Spleen (tissue), 11 donors: ENCODE measurements around the gene PSME1. TPM values are rescaled to one million over a fixed set of nuclear protein-coding genes. Genes with fewer than 3 reads are reported as not detected.

Experiments used
- DNase-seq: peaks from one replicate; pipeline ENCODE4 v3.0.0-alpha.2; 2020
- H3K27ac ChIP-seq, 8 donors: fragments of 200-600 bp; sonication (generic) in 7 of 8; 1 replicate in 4 of 8; 2 replicates in 4 of 8; pipeline versions ENCODE4 v1.5.0 to v1.8.0; 2016 to 2021; ENCODE audit warnings: inconsistent platforms in 4 of 8, mild to moderate bottlenecking in 4 of 8, moderate library complexity in 1 of 8
- H3K27me3 ChIP-seq, 7 donors: fragments of 200-600 bp; sonication (generic) in 6 of 7; replicated peaks in 1 of 7; 1 replicate in 4 of 7; 2 replicates in 3 of 7; pipeline versions ENCODE4 v1.5.0 to v1.8.0; 2016 to 2021; ENCODE audit warnings: inconsistent platforms in 3 of 7, mild to moderate bottlenecking in 1 of 7
- H3K36me3 ChIP-seq, 6 donors: fragments of 200-600 bp; sonication (generic) in 5 of 6; 1 replicate in 4 of 6; 2 replicates in 2 of 6; pipeline versions ENCODE4 v1.5.0 to v1.8.0; 2016 to 2021; ENCODE audit warnings: inconsistent platforms in 2 of 6
- H3K4me1 ChIP-seq, 6 donors: fragments of 200-600 bp; sonication (generic) in 5 of 6; 1 replicate in 3 of 6; 2 replicates in 3 of 6; pipeline versions ENCODE4 v1.5.0 to v1.8.0; 2016 to 2021; ENCODE audit warnings: inconsistent platforms in 3 of 6
- H3K4me3 ChIP-seq, 8 donors: fragments of 200-600 bp; sonication (generic) in 7 of 8; 1 replicate in 4 of 8; 2 replicates in 4 of 8; pipeline versions ENCODE4 v1.5.0 to v1.8.0; 2016 to 2021; ENCODE audit warnings: inconsistent platforms in 4 of 8, mild to moderate bottlenecking in 4 of 8, moderate library complexity in 2 of 8
- H3K9me3 ChIP-seq, 8 donors: fragments of 200-600 bp; sonication (generic) in 7 of 8; 1 replicate in 4 of 8; 2 replicates in 4 of 8; pipeline versions ENCODE4 v1.5.0 to v1.8.0; 2016 to 2021; ENCODE audit warnings: inconsistent platforms in 4 of 8
- POLR2A ChIP-seq, 3 donors: fragments of 450-650 bp; IDR thresholded peaks; one replicate each; pipeline ENCODE4 v1.5.1; 2017; ENCODE audit warnings: antibody characterized with exemption in 3 of 3, mild to moderate bottlenecking in 1 of 3
- POLR2AphosphoS5 ChIP-seq, 3 donors: sonication (generic); formaldehyde crosslinking; IDR thresholded peaks; one replicate each; pipeline ENCODE4 v1.5.1; 2017; ENCODE audit warnings: antibody characterized with exemption in 3 of 3
- WGBS, 5 donors: extraction: QIAGEN DNeasy Blood & Tissue Kit in 3 of 5; methylation state at CpG; one replicate each; pipeline versions ENCODE4 v1.1.5 to v1.1.7; 2013 to 2018; 5-methylcytosine and 5-hydroxymethylcytosine counted together
- intact Hi-C: fragments of 100-400 bp; cut with DNase I; formaldehyde crosslinking; loops from one replicate; pipeline ENCODE4 v1.15.0; 2023; ENCODE audit warnings: low total_unique reads
- polyA plus RNA-seq, 3 donors: library from polyadenylated mRNA; stranded (reverse); fragments of 200-250 nt; gene quantifications; one replicate each; pipeline ENCODE4 v1.2.1, GENCODE V29; 2013
- total RNA-seq, 7 donors: library from RNA; depleted of rRNA in 3 of 7; stranded (reverse); fragments of >200 nt in 3 of 7; fragmentation: NEBNext Ultra II Directional in 4 of 7; extraction: Animal tissue kit (Norgen Biotek cat#: 25700) in 4 of 7; gene quantifications; one replicate each; pipeline versions ENCODE4 v1.1.0 to v1.2.1, GENCODE V29; 2016 to 2021
- TF ChIP-seq, protein P1 (sequence below), 11 experiments: fragments of 200-600 bp in 7 of 11; fragments of 450-650 bp in 4 of 11; sonication (generic) in 4 of 11; IDR thresholded peaks in 8 of 11; conservative IDR thresholded peaks in 3 of 11; 1 replicate in 7 of 11; 2 replicates in 4 of 11; pipeline versions ENCODE4 v1.4.0 to v1.8.0; 2016 to 2021; ENCODE audit warnings: antibody characterized with exemption in 11 of 11, inconsistent platforms in 4 of 11, mild to moderate bottlenecking in 1 of 11
- donor health status: healthy with polysubstance abuse.
- donor health status: DM: no; HTN: no; CAD: no; lungs with moderate emphysema.
- donor health status: DM: no; HTN: no; CAD: no.
- donor health status: Bipolar disorder and iron deficiency.
- donor health status: healthy.
- donor health status: DM: no; HTN: no; CAD: no.
- donor health status: DM: yes; HTN: yes; CAD: no.

PSME1 gene
- total and polyA plus RNA-seq, 10 donors: 157 to 441 (median 253) TPM

GRCh38 chr14:24121210-24121609 lies 14.8 kb upstream of the PSME1 start:
- Histone ChIP-seq H3K4me3 (no peak overlapping the region), H3K27me3 (no peaks in the 10 kb centered on the region), H3K36me3 (peaks cover 3 to 88% (median 71%) of the 10 kb centered on the region in 6 donors), H3K4me1 (peaks cover 12 to 55% (median 35%) of the 10 kb centered on the region in 6 donors), H3K9me3 (no peaks in the 10 kb centered on the region), H3K27ac (peak overlapping the region in 1 of 8 donors; percentile 67)
- intact Hi-C loops: no loop called here
- 95 to 97% (median 96%) methylated on average over 8 of the region's 8 CpGs for WGBS, 5 donors
- peak; percentile 33 for DNase-seq
- TF ChIP-seq POLR2A (IDR thresholded peaks at IDR 0.05): no peak
- TF ChIP-seq POLR2AphosphoS5 (IDR thresholded peaks at IDR 0.05): no peak
- TF ChIP-seq, protein P1, sequence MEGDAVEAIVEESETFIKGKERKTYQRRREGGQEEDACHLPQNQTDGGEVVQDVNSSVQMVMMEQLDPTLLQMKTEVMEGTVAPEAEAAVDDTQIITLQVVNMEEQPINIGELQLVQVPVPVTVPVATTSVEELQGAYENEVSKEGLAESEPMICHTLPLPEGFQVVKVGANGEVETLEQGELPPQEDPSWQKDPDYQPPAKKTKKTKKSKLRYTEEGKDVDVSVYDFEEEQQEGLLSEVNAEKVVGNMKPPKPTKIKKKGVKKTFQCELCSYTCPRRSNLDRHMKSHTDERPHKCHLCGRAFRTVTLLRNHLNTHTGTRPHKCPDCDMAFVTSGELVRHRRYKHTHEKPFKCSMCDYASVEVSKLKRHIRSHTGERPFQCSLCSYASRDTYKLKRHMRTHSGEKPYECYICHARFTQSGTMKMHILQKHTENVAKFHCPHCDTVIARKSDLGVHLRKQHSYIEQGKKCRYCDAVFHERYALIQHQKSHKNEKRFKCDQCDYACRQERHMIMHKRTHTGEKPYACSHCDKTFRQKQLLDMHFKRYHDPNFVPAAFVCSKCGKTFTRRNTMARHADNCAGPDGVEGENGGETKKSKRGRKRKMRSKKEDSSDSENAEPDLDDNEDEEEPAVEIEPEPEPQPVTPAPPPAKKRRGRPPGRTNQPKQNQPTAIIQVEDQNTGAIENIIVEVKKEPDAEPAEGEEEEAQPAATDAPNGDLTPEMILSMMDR (IDR thresholded peaks at IDR 0.05 in 8 of 11, conservative IDR thresholded peaks at IDR 0.05 in 3 of 11): no peak

DNA sequence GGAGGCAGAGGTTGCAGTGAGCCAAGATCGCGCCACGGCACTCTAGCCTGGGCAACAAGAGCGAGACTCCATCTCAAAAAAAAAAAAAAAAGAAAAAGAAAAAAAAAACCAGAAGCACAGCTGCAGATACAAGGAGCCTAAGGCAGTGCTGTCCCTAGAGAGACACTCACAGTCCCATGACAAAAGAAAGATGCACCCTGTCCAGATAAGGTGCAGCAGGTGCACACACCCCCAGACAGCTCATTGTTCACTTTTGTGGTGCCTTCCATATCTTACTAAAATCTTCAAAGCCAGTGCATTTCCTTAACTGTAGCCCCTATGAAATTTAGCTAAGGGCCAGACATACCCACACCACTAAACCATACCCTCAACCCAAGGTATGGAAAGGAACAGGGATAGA lies 13.6 kb upstream of the PSME1 start:
- Histone ChIP-seq H3K36me3 (peaks cover 3 to 79% (median 67%) of the 10 kb centered on the region in 6 donors), H3K4me3 (no peak overlapping the region), H3K9me3 (no peaks in the 10 kb centered on the region), H3K4me1 (peaks cover 0 to 46% (median 23%) of the 10 kb centered on the region in 6 donors), H3K27ac (peak overlapping the region in 4 of 8 donors; percentile 43 to 75 (median 70)), H3K27me3 (no peaks in the 10 kb centered on the region)
- WGBS, 5 donors: 70 to 90% (median 83%) methylated on average over 4 of the region's 4 CpGs
- TF ChIP-seq POLR2A (IDR thresholded peaks at IDR 0.05) (no peak), POLR2AphosphoS5 (IDR thresholded peaks at IDR 0.05) (no peak)
- TF ChIP-seq, protein P1 (IDR thresholded peaks at IDR 0.05 in 8 of 11, conservative IDR thresholded peaks at IDR 0.05 in 3 of 11): no peak
- intact Hi-C loops: no loop called here
- DNase-seq: no peak

DNA sequence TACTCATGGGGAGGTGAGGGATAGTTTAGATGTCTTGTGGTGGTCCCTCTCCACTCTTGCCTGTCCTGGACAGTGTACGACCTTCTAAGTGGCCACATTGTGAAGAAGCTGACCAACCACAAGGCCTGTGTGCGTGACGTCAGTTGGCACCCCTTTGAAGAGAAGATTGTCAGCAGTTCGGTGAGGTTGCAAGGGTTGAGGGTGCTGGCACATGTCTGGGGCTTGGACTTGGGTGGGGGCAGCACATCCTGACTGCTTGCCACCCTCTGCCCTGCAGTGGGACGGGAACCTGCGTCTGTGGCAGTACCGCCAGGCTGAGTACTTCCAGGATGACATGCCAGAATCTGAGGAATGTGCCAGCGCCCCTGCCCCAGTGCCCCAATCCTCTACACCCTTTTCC lies 13.1 kb upstream of the PSME1 start:
- intact Hi-C loops: no loop called here
- peak; percentile 71 for DNase-seq
- peak in 2 of 3 donors; percentile 19 to 42 for TF ChIP-seq POLR2AphosphoS5 (IDR thresholded peaks at IDR 0.05)
- TF ChIP-seq, protein P1 (IDR thresholded peaks at IDR 0.05 in 8 of 11, conservative IDR thresholded peaks at IDR 0.05 in 3 of 11): no peak
- Histone ChIP-seq H3K9me3 (no peaks in the 10 kb centered on the region), H3K27me3 (no peaks in the 10 kb centered on the region), H3K36me3 (peaks cover 0 to 74% (median 64%) of the 10 kb centered on the region in 6 donors), H3K4me1 (peaks cover 0 to 46% (median 24%) of the 10 kb centered on the region in 6 donors), H3K27ac (peak overlapping the region in 5 of 8 donors; percentile 43 to 75 (median 67)), H3K4me3 (no peak overlapping the region)
- 87 to 97% (median 92%) methylated on average over 7 to 8 of the region's 8 CpGs for WGBS, 5 donors

DNA sequence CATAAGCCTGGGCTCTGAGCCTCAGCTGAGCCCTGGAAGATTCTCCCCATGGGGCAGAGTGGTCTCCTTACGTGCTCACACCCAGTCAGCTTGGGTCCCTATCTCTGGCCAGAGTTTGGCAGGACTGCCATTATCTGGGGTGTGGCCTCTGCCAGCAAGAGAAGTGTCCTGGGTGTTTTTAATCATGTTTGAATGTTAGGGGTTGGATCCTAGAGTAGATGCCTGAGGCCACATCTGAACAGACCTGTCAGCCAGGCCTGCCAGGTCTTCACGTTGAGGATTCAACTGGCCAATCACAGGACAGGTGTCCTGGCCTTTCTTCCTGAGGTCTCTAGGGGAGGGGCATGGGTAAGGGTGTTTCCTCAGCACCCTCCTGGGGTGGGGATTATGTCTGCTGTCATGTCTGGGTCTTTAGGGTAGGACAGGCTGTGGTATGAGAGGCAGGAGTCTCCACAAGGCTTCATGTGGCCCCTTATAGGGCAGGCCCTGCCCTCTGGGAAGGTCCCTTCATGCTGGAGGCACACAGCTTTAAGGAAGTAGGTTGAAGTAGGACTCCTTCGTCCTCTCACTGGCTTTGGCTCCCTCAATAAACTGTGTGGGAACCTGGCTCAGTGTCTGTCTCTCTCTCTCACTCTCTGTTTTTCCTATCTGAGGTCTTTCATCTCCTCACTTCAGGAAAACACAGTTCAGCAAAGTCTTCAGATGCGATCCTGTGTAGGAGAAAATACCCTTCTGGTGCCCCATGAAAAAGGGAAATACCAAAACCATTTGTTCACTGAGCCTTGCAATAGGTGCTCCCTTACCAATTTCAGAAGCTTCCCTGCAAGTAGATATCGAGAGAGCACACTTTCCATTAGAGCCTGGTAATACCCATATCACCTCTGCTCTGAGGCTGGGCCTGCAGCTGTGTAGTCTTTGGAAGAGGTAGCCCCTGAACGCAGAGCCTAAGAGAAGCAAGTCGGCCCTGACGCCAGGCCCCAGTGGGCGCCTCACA lies 12.3 kb upstream of the PSME1 start:
- Histone ChIP-seq H3K9me3 (no peaks in the 10 kb centered on the region), H3K4me3 (no peak overlapping the region), H3K36me3 (peaks cover 0 to 66% (median 56%) of the 10 kb centered on the region in 6 donors), H3K27me3 (no peaks in the 10 kb centered on the region), H3K4me1 (peaks cover 0 to 45% (median 24%) of the 10 kb centered on the region in 6 donors), H3K27ac (peak overlapping the region in 7 of 8 donors; percentile 18 to 75 (median 51))
- intact Hi-C loops: no loop called here
- WGBS, 5 donors: 72 to 85% (median 80%) methylated on average over 8 to 9 of the region's 9 CpGs
- peak; percentile 51 for DNase-seq
- TF ChIP-seq POLR2A (IDR thresholded peaks at IDR 0.05) (no peak), POLR2AphosphoS5 (IDR thresholded peaks at IDR 0.05) (peak in 1 of 3 donors; percentile 12)
- TF ChIP-seq, protein P1 (IDR thresholded peaks at IDR 0.05 in 8 of 11, conservative IDR thresholded peaks at IDR 0.05 in 3 of 11): no peak
